GM12891 (cell line): ENCODE data around the gene LHFPL3.

ENCODE experiments used
- POLR2A ChIP-seq: IDR thresholded peaks from 2 replicates; pipeline ENCODE4 v1.6.1; 2011; ENCODE audit warnings: low read depth, low read length, control low read depth
- POLR2AphosphoS5 ChIP-seq: IDR thresholded peaks from 2 replicates; pipeline ENCODE4 v1.6.1; 2011; ENCODE audit warnings: low read depth, low read length, control low read depth
- POU2F2 ChIP-seq: IDR thresholded peaks from 2 replicates; pipeline ENCODE4 v1.6.1; 2011; ENCODE audit warnings: low read depth, mild to moderate bottlenecking, control low read depth, low read length, moderate library complexity
- SPI1 ChIP-seq: IDR thresholded peaks from 2 replicates; pipeline ENCODE4 v1.6.1; 2011; ENCODE audit warnings: low read depth, low read length, control low read depth
- TAF1 ChIP-seq: IDR thresholded peaks from 2 replicates; pipeline ENCODE4 v1.6.1; 2011; ENCODE audit warnings: low read depth, low read length, control low read depth

- no peak for TF ChIP-seq POLR2A
- TF ChIP-seq POLR2AphosphoS5: no peak
- no peak for TF ChIP-seq TAF1
- TF ChIP-seq SPI1: no peak
- no peak for TF ChIP-seq POU2F2
These were observed 333.2 kb downstream of the LHFPL3 start for GRCh38 chr7:104661575-104661974.
